NCI-H2196 (cell line): ENCODE data around the gene SLC22A5.
"Not testable (repeated sequence)": the region's sequence is repeated elsewhere in the genome, so short reads cannot be mapped to it uniquely, and the experiment has no call there.

Experiments used
- DNase-seq: peaks from one replicate; lab custom pipeline; 2025; ENCODE audit not compliant: unreplicated experiment; lab: John Stamatoyannopoulos, UW

The SLC22A5 gene

DNA sequence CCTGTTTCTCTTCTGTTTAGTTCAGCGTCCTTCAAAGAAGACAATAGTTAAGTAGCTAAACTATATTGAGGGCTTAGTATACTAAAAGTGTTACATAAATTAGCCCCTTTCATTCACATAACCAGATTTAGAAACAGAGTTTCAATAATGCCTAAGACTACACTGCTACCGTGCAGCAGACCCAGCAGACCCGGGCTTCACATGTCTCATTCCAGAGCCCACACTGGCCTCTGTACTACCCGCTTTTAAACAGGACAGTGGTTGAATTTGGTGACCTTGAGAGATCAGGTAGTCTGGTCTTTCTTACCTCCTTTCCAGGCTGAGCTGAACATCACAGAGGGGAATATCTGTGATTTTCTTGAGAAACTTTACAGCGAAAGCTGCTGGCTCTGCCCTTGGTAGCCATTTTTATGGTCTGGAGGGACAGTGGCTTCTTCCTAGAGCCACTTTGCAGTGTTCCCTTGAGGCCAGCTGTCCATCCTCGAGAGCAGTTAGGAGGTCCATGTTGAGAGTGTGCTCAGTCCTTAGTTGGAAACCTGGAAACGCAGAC lies 56.5 kb downstream of the SLC22A5 start:
- no peak for DNase-seq

DNA sequence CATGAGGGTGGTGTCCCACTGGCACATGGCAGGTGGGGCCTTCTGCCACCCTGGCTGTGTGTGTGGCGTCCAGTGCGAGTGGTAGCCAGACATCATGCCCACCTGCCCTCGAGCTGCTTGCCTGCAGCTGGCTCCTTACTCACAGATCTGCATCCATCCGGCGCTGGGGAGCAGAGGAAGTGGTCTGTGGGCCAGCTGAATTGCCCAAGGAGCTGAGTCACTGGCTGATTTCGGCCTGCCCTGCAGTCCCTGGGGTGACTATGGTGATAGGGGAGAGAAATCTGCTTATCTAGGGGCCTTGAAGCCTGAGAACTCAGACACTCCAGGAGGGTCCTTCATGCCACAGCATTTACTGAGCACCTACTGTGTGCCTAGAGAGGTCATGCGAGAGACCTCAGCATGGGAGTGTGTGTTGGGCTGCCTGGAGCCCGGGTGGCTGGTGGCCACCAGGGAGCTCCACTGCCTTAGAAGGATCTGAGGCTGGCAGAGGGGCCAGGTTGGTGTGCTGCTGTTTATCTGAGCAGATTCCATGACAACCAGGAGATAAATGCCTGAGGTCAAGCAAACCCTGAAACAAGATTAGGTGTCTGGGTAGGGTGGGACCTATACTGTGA lies 57.1 kb downstream of the SLC22A5 start:
- peak; percentile 33 for DNase-seq

DNA sequence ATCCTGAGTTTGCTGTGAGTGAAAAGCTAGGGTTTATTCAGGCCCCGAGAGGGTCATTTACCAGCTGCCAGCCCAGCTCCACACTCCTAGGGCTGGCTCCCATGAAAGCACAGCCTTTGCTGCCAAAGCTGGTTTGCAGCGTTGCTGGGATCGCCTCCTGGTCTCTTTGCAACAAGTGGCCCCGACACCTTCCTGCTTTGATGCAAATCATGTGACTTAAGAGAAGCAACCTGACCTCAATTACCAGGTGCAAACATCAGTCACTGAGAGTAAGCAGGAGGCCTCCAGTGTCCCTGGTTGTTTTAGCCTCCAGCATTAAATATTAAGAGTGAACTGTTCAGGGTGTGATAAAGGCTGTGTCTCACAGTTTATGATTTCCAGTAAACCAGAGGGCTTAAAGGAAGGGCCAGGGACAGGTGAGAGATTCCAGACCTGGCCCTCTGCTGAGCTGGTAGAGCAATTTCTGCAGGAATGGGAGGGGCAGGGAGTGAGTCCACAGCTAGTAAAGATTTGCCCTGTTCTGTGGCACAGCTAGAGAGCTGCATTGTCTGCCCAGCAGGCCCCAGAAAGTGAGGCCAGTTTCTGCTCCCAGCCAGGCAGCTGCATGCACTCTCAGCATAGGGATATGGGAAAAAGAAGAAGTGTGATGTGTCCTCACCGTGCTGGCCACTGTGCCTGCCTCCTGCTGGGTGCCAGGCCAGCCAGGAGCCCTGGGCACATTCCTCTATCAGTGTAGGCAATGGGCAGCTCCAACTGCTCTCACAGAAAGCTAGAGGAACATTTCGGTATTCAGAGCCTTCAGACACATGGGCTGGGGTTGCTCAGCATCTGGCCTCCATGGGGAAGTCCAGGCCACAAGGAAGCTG lies 58.0 kb downstream of the SLC22A5 start:
- DNase-seq: peak; percentile 86

- no peak for DNase-seq
Observed at GRCh38 chr5:132428147-132428482, 58.6 kb downstream of the SLC22A5 start.

- DNase-seq: no peak
Observed at GRCh38 chr5:132428484-132429462, 59.3 kb downstream of the SLC22A5 start.

- DNase-seq: no peak
Observed at GRCh38 chr5:132429463-132430440, 60.2 kb downstream of the SLC22A5 start.

GRCh38 chr5:132430746-132431145 lies 61.2 kb downstream of the SLC22A5 start:
- no peak for DNase-seq

DNA sequence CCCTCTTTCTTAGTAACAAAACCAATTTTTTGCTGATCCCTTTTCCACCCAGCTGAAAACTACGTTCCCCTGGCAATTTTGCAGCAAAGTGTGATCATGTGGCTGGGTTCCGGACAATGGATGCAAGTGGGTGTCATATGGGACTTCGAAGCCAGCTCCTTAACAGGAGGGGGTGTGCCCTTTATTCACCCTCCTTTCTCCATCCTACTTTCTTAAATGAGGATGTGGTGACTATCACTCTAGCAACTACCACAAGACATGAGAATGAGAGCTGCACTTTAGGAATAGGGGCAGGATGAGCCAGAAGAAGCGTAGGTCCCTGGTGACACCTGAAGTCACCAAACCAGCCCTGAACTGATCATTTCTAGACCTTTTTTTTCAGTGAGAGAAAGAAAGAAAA lies 62.1 kb downstream of the SLC22A5 start:
- no peak for DNase-seq

DNA sequence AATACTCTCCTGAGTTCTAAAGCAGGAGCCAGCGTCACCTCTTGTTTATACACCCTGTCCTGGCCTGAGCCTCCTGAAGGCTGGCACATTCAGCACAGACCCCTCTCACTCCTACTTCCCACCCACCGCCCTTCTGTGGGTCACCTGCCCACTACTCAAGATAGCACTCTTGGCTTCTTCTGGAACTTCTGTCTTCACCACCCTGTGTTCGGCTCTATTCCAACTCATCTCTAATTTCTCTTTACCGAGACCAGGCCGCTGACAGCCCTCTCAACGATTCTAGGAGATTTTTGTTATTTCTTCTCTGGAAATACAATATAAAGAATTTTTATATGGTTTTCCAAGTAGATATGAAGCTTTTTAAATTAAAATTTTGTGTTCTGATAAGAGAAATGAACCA lies 63.6 kb downstream of the SLC22A5 start:
- no peak for DNase-seq

DNA sequence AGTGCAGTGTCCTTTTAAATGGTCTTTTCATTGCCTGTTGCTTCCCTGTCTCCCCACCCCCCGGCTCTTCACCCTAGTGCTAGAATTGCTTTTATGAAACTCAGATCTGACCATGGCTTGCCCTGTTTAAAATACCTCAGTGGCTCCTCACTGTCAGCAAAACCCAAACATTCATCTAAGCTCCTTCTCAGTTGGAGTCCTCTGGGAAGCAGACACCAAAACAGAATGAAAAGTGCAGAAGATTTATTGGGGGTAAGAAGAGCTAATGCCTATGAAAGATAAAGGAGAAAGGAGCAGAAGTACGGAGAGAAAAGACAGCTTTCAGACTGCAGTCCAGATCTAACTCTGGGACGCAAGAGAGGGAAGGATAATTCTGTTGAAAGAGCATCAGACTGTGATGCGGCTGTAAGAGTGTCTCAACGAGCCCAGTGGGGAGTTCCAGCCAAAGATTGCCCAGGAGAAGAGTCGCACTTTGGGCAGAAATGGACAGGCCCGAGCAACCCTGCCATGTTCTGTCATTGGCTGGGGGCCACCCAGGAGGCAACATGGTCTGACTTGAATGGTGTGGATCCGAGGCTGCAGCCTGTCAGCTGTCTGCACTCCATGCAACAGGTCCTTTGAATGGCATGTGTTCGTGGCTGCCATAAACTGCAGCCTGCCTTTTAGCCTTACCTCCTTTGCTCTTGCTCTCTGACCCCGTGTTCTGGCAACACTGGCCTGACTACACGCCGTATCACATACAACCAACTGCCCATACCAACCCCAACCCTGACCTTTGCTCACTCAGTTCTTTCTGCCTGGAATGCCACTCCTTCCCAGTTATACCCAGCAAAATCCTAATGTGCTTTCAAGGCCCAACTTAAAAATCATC lies 65.1 kb downstream of the SLC22A5 start:
- DNase-seq: no peak

- no peak for DNase-seq
Observed at GRCh38 chr5:132435447-132435846, 65.9 kb downstream of the SLC22A5 start.

GRCh38 chr5:132435886-132436285 lies 66.4 kb downstream of the SLC22A5 start:
- no peak for DNase-seq

GRCh38 chr5:132436936-132437335 lies 67.4 kb downstream of the SLC22A5 start:
- no peak for DNase-seq

GRCh38 chr5:132437604-132438266 lies 68.2 kb downstream of the SLC22A5 start:
- DNase-seq: no peak

- DNase-seq: not testable (repeated sequence)
Observed at GRCh38 chr5:132438267-132438645, 68.7 kb downstream of the SLC22A5 start.

- no peak for DNase-seq
Observed at GRCh38 chr5:132438917-132439316, 69.4 kb downstream of the SLC22A5 start.

GRCh38 chr5:132439521-132440089 lies 70.1 kb downstream of the SLC22A5 start:
- peak; percentile 10 for DNase-seq

- no peak for DNase-seq
Observed at GRCh38 chr5:132444061-132444460, 74.6 kb downstream of the SLC22A5 start.
